Neural crest cell (in vitro differentiated cells): ENCODE results near the gene METTL22. TPM values are rescaled to one million over a fixed set of nuclear protein-coding genes. Genes with fewer than 3 reads are reported as not detected.

Experiments used
- DNase-seq: peaks from one replicate; pipeline ENCODE4 v3.0.0; 2021; ENCODE audit warnings: low read depth, mixed read lengths, low spot score
- H3K27ac Mint-ChIP-seq: one replicate; pipeline ENCODE4 v1.8.0; 2021; ENCODE audit warnings: mild to moderate bottlenecking, mixed read lengths; ENCODE audit not compliant: unreplicated experiment
- H3K27me3 Mint-ChIP-seq: 2 replicates; pipeline ENCODE4 v1.8.0; 2021; ENCODE audit warnings: low read depth, mild to moderate bottlenecking, mixed read lengths
- H3K36me3 Mint-ChIP-seq: 2 replicates; pipeline ENCODE4 v1.8.0; 2021; ENCODE audit warnings: low read depth, mild to moderate bottlenecking, mixed read lengths
- H3K4me1 Mint-ChIP-seq: 2 replicates; pipeline ENCODE4 v1.8.0; 2021; ENCODE audit warnings: mixed read lengths
- H3K4me3 Mint-ChIP-seq: one replicate; pipeline ENCODE4 v1.8.0; 2021; ENCODE audit warnings: mild to moderate bottlenecking, mixed read lengths
- H3K9me3 Mint-ChIP-seq: 2 replicates; pipeline ENCODE4 v1.8.0; 2021; ENCODE audit warnings: mixed read lengths
- total RNA-seq: library from RNA; stranded (reverse); gene quantifications from 2 replicates; pipeline ENCODE4 v1.2.1, GENCODE V29; 2021
- TF ChIP-seq, protein P1 (sequence below): fragments of 200-600 bp; sonication (generic); conservative IDR thresholded peaks from 2 replicates; pipeline ENCODE4 v1.5.0; 2021; ENCODE audit warnings: antibody characterized with exemption, mild to moderate bottlenecking

The METTL22 gene
- total RNA-seq, 1 donor from 2014 or later, result 52.0 TPM

DNA sequence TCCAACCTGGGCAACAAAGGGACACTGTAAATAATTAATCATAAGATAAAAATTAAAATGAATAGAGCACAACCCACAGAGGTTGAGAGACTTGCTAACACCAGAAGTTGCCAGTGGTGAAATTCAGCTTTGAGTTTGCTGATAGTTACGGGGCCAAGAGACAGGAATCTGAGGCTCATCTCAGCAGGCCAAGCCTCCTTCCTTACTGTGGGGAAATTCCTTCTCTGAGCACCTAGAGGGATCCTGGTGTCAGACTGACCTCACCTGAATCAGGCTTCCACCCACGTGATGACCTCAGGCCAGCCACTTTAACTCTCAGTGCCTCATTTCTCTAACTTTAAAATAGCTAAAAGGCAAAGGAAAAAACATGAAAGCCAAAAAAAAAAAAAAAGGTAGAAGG lies 57.7 kb downstream of the METTL22 start:
- Mint-ChIP-seq H3K9me3 (peaks cover 4% of the 10 kb centered on the region), H3K4me3 (no peak overlapping the region), H3K27me3 (peaks cover 3% of the 10 kb centered on the region), H3K27ac (no peak overlapping the region), H3K36me3 (peaks cover 10% of the 10 kb centered on the region), H3K4me1 (peaks cover 41% of the 10 kb centered on the region)
- TF ChIP-seq, protein P1, sequence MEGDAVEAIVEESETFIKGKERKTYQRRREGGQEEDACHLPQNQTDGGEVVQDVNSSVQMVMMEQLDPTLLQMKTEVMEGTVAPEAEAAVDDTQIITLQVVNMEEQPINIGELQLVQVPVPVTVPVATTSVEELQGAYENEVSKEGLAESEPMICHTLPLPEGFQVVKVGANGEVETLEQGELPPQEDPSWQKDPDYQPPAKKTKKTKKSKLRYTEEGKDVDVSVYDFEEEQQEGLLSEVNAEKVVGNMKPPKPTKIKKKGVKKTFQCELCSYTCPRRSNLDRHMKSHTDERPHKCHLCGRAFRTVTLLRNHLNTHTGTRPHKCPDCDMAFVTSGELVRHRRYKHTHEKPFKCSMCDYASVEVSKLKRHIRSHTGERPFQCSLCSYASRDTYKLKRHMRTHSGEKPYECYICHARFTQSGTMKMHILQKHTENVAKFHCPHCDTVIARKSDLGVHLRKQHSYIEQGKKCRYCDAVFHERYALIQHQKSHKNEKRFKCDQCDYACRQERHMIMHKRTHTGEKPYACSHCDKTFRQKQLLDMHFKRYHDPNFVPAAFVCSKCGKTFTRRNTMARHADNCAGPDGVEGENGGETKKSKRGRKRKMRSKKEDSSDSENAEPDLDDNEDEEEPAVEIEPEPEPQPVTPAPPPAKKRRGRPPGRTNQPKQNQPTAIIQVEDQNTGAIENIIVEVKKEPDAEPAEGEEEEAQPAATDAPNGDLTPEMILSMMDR, result no peak
- no peak for DNase-seq

DNA sequence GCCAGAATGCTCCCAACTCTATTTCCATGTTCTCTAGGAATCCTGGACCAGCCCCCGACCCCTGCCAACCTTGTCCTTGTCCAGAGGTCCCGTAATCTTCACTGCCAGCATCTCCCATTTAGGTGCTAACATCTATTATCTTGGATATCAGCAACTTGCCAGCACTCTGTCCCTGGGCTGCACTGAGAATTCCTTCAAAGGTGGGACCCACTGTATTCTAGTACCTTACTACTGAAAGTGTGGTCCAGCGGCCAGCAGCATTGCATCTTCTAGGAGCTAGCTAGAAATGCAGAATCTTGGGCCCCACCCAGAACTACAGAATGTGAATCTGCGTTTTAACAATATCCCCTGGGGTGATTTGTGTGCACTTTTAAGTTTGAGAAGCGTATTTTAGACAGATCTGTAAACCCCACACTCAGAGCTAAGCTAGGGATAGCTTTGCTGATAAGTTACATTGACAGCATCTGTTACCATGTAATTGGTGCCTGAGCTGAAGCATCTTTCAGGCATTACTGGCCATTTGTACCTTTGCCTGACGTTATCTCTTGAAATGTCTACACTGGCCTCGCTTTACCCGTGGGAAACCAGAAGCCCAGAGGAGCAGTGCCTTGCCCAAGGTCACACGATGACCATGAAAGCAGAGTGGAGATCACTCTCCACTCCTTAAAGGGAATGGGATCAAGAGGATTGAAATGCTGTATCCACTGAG lies 61.2 kb downstream of the METTL22 start:
- no peak for DNase-seq
- TF ChIP-seq, protein P1, result no peak
- Mint-ChIP-seq H3K36me3 (peaks cover 13% of the 10 kb centered on the region), H3K9me3 (peaks cover 4% of the 10 kb centered on the region), H3K4me3 (no peak overlapping the region), H3K27ac (no peak overlapping the region), H3K4me1 (peaks cover 42% of the 10 kb centered on the region), H3K27me3 (no peaks in the 10 kb centered on the region)

DNA sequence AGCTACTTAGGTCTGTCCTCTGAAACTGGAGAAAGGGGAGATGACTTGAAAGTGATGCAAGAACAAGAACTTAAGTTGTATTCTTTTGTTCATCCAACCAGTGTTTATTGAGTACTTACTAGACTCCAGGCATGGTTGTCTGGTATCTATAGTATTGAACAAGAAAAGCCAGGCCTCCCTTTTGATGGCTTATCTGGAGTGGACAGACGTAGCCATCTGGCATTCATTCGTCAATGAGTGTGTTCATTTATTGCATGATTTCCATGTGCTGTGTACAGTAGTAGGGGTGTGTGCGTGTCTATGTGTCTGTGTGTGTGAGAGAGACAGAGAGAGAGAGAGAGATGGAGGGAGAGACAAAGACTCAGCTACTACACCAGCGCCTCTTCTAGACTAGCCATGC lies 62.1 kb downstream of the METTL22 start:
- no peak overlapping the region for H3K4me3 Mint-ChIP-seq
- TF ChIP-seq, protein P1, result no peak
- peak overlapping the region; percentile 4 for H3K27ac Mint-ChIP-seq
- H3K4me1 Mint-ChIP-seq, result peaks cover 42% of the 10 kb centered on the region
- H3K36me3 Mint-ChIP-seq, result peaks cover 12% of the 10 kb centered on the region
- no peak for DNase-seq
- H3K27me3 Mint-ChIP-seq, result no peaks in the 10 kb centered on the region
- peaks cover 4% of the 10 kb centered on the region for H3K9me3 Mint-ChIP-seq

DNA sequence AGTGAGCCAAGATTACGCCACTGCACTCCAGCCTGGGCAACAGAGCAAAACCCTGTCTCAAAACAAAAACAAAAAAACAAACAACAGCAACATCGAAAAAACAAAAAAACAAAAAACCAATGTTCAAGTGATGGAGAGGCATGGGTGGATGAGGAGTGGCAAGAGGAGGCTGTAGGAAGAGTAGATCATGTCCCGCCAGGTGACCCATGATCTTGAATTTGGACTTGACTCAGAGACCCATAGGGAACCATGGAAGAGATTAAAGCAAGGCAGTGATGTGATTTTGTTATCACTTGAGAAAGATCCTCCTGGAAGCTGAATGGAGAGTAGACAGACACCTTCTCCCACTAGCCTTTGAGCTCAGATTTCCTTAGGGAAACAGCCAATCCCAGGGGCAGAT lies 64.1 kb downstream of the METTL22 start:
- DNase-seq, result no peak
- H3K4me3 Mint-ChIP-seq, result peak overlapping the region; percentile 54
- H3K9me3 Mint-ChIP-seq, result peaks cover 10% of the 10 kb centered on the region
- peaks cover 42% of the 10 kb centered on the region for H3K4me1 Mint-ChIP-seq
- no peaks in the 10 kb centered on the region for H3K27me3 Mint-ChIP-seq
- TF ChIP-seq, protein P1, result no peak
- H3K27ac Mint-ChIP-seq, result peak overlapping the region; percentile 93
- peaks cover 15% of the 10 kb centered on the region for H3K36me3 Mint-ChIP-seq

DNA sequence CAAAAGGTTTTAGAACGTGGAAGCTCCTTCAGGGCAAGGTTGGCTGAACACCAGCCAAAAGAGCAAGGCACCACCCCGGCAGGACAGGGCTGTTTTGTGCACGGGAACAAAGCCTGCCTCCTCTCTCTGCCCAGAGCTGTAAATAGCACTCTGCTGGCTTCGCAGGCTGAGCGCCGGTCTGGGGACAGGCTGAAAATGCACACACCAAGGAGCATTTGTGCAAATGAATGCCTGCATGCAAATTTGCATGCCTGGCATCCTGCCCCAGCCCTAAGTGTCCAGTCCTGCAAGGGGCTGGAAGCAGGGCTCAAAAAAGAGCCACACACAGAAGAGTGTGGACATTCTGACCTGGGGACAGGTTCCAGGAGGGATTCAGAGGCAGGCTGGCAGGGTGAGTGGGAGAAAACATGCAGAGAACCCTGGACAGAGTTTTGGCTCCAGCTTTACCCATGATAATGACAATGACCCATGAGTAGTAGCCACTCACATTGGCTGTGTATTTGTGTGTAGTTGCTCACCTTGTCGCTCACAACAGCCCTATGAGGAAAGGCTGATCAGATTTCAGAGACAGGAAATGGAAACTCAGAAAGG lies 64.6 kb downstream of the METTL22 start:
- peak overlapping the region; percentile 54 for H3K4me3 Mint-ChIP-seq
- TF ChIP-seq, protein P1, result no peak
- peaks cover 42% of the 10 kb centered on the region for H3K4me1 Mint-ChIP-seq
- H3K27ac Mint-ChIP-seq, result peak overlapping the region; percentile 93
- no peaks in the 10 kb centered on the region for H3K27me3 Mint-ChIP-seq
- H3K36me3 Mint-ChIP-seq, result peaks cover 17% of the 10 kb centered on the region
- H3K9me3 Mint-ChIP-seq, result peaks cover 11% of the 10 kb centered on the region
- peak; percentile 31 for DNase-seq
